Activated naive CD4-positive, alpha-beta T cell treated with anti-CD3 and anti-CD28 coated beads, Interleukin-2, amount 50 U/mL, for 72 hours (primary cell): Measurements from ENCODE around the gene HPGDS. TPM values are rescaled to one million over a fixed set of nuclear protein-coding genes. Genes with fewer than 3 reads are reported as not detected.
"Not testable (repeated sequence)": the region's sequence is repeated elsewhere in the genome, so short reads cannot be mapped to it uniquely, and the experiment has no call there.

Source experiments
- ATAC-seq, 2 donors: fragments of 150-1000 bp; cut with Tn5 transposase; 2 replicates each; pipeline ENCODE4 v1.10.0; 2021; ENCODE audit warnings: mild to moderate bottlenecking in 2 of 2, moderate library complexity in 2 of 2
- DNase-seq, 2 donors: peaks; one replicate each; pipeline ENCODE4 v3.0.0; 2021 to 2022; ENCODE audit warnings: low spot score in 2 of 2
- H3K27ac Mint-ChIP-seq, 2 donors: one replicate each; pipeline ENCODE4 v1.8.0; 2022; ENCODE audit warnings: mild to moderate bottlenecking in 2 of 2, mixed read lengths in 2 of 2
- H3K36me3 Mint-ChIP-seq, 2 donors: one replicate each; pipeline ENCODE4 v1.8.0; 2022; ENCODE audit warnings: mixed read lengths in 2 of 2
- H3K9me3 Mint-ChIP-seq, 2 donors: one replicate each; pipeline ENCODE4 v1.8.0; 2022; ENCODE audit warnings: mixed read lengths in 2 of 2
- total RNA-seq, 2 donors: library from RNA; stranded (reverse); gene quantifications; one replicate each; pipeline ENCODE4 v1.2.3, GENCODE V29; 2022

HPGDS gene
- total RNA-seq, 2 donors from 2014 or later = 0.19 TPM; not detected in 1

- DNase-seq = no peak
- no peaks in the 10 kb centered on the region for H3K36me3 Mint-ChIP-seq
- H3K9me3 Mint-ChIP-seq = no peaks in the 10 kb centered on the region
- ATAC-seq = no peak
- no peak overlapping the region for H3K27ac Mint-ChIP-seq
Measured at GRCh38 chr4:94341481-94342370, 910 bp downstream of the HPGDS start.

- peak overlapping the region; percentile 82 to 86 for H3K27ac Mint-ChIP-seq
- peak in 1 of 2 donors; percentile 75 for ATAC-seq
- no peaks in the 10 kb centered on the region for H3K36me3 Mint-ChIP-seq
- no peak for DNase-seq
- no peaks in the 10 kb centered on the region for H3K9me3 Mint-ChIP-seq
Measured at GRCh38 chr4:94339779-94340178, 2.9 kb downstream of the HPGDS start.

- no peaks in the 10 kb centered on the region for H3K9me3 Mint-ChIP-seq
- H3K36me3 Mint-ChIP-seq = no peaks in the 10 kb centered on the region
- DNase-seq = no peak
- ATAC-seq = peak; percentile 81 to 96
- peak overlapping the region in 1 of 2 donors; percentile 82 for H3K27ac Mint-ChIP-seq
Measured at GRCh38 chr4:94338681-94339351, 3.8 kb downstream of the HPGDS start.

GRCh38 chr4:94336791-94337190, 5.8 kb downstream of the HPGDS start:
- ATAC-seq, H3K9me3 Mint-ChIP-seq, DNase-seq, H3K36me3 Mint-ChIP-seq, H3K27ac Mint-ChIP-seq: not testable (repeated sequence)

GRCh38 chr4:94336303-94336702, 6.3 kb downstream of the HPGDS start:
- no peaks in the 10 kb centered on the region for H3K9me3 Mint-ChIP-seq
- H3K36me3 Mint-ChIP-seq = no peaks in the 10 kb centered on the region
- no peak for DNase-seq
- ATAC-seq = no peak
- H3K27ac Mint-ChIP-seq = no peak overlapping the region

- DNase-seq (no peak), ATAC-seq (no peak)
- Mint-ChIP-seq H3K9me3 (no peaks in the 10 kb centered on the region), H3K36me3 (no peaks in the 10 kb centered on the region), H3K27ac (no peak overlapping the region)
Measured at GRCh38 chr4:94334962-94335361, 7.7 kb downstream of the HPGDS start.

GRCh38 chr4:94334476-94334875, 8.2 kb downstream of the HPGDS start:
- no peak for ATAC-seq
- Mint-ChIP-seq H3K9me3 (no peaks in the 10 kb centered on the region), H3K27ac (no peak overlapping the region)

GRCh38 chr4:94333866-94334265, 8.8 kb downstream of the HPGDS start:
- ATAC-seq (no peak), DNase-seq (no peak)
- H3K27ac Mint-ChIP-seq = no peak overlapping the region
- no peaks in the 10 kb centered on the region for H3K9me3 Mint-ChIP-seq
- H3K36me3 Mint-ChIP-seq = no peaks in the 10 kb centered on the region

More at GRCh38 chr4:94334476-94334875, 8.2 kb downstream of the HPGDS start:
- DNase-seq = no peak
- no peaks in the 10 kb centered on the region for H3K36me3 Mint-ChIP-seq

GRCh38 chr4:94332983-94333590, 9.5 kb downstream of the HPGDS start:
- H3K36me3 Mint-ChIP-seq = no peaks in the 10 kb centered on the region
- ATAC-seq (no peak), DNase-seq (no peak)
- no peak overlapping the region for H3K27ac Mint-ChIP-seq
- H3K9me3 Mint-ChIP-seq = peaks cover 2% of the 10 kb centered on the region in 2 donors

- no peak for DNase-seq
- no peak for ATAC-seq
- H3K27ac Mint-ChIP-seq = no peak overlapping the region
- H3K36me3 Mint-ChIP-seq = peaks cover 15 to 24% of the 10 kb centered on the region in 2 donors
- H3K9me3 Mint-ChIP-seq = peaks cover 16 to 19% of the 10 kb centered on the region in 2 donors
Measured at GRCh38 chr4:94329933-94330332, 12.7 kb downstream of the HPGDS start.

GRCh38 chr4:94325835-94326234, 16.8 kb downstream of the HPGDS start:
- ATAC-seq = no peak
- Mint-ChIP-seq H3K27ac (no peak overlapping the region), H3K9me3 (peaks cover 30 to 35% of the 10 kb centered on the region in 2 donors), H3K36me3 (peaks cover 26 to 38% of the 10 kb centered on the region in 2 donors)
- DNase-seq = no peak

- H3K36me3 Mint-ChIP-seq = peaks cover 10 to 19% of the 10 kb centered on the region in 2 donors
- peaks cover 21 to 24% of the 10 kb centered on the region in 2 donors for H3K9me3 Mint-ChIP-seq
- not testable (repeated sequence) for H3K27ac Mint-ChIP-seq, ATAC-seq, DNase-seq
Measured at GRCh38 chr4:94319927-94320326, 22.7 kb downstream of the HPGDS start.

GRCh38 chr4:94307231-94307871, 35.3 kb downstream of the HPGDS start:
- DNase-seq (no peak), ATAC-seq (no peak)
- H3K27ac Mint-ChIP-seq = peak overlapping the region in 1 of 2 donors; percentile 58
- H3K9me3 Mint-ChIP-seq = no peaks in the 10 kb centered on the region
- H3K36me3 Mint-ChIP-seq = no peaks in the 10 kb centered on the region

- ATAC-seq = no peak
- no peak overlapping the region for H3K27ac Mint-ChIP-seq
Measured at GRCh38 chr4:94306713-94307112, 35.9 kb downstream of the HPGDS start.

GRCh38 chr4:94305466-94306225, 37.0 kb downstream of the HPGDS start:
- no peak overlapping the region for H3K27ac Mint-ChIP-seq

More at GRCh38 chr4:94306713-94307112, 35.9 kb downstream of the HPGDS start:
- no peak for DNase-seq
- Mint-ChIP-seq H3K36me3 (no peaks in the 10 kb centered on the region), H3K9me3 (no peaks in the 10 kb centered on the region)

GRCh38 chr4:94304365-94304971, 38.2 kb downstream of the HPGDS start:
- no peaks in the 10 kb centered on the region for H3K9me3 Mint-ChIP-seq

More at GRCh38 chr4:94305466-94306225, 37.0 kb downstream of the HPGDS start:
- ATAC-seq (no peak), DNase-seq (no peak)
- no peaks in the 10 kb centered on the region for H3K36me3 Mint-ChIP-seq
- H3K9me3 Mint-ChIP-seq = no peaks in the 10 kb centered on the region

More at GRCh38 chr4:94304365-94304971, 38.2 kb downstream of the HPGDS start:
- DNase-seq = peak in 1 of 2 donors; percentile 6
- H3K27ac Mint-ChIP-seq = no peak overlapping the region
- no peaks in the 10 kb centered on the region for H3K36me3 Mint-ChIP-seq
- no peak for ATAC-seq
